ENCODE measurements around the gene PACSIN2.
"Not testable (repeated sequence)": the region's sequence is repeated elsewhere in the genome, so short reads cannot be mapped to it uniquely, and the experiment has no call there.

PACSIN2 gene

GRCh38 chr22:42928969-42929837 lies 85.7 kb downstream of the PACSIN2 start:
- TF ChIP-seq, protein P1, sequence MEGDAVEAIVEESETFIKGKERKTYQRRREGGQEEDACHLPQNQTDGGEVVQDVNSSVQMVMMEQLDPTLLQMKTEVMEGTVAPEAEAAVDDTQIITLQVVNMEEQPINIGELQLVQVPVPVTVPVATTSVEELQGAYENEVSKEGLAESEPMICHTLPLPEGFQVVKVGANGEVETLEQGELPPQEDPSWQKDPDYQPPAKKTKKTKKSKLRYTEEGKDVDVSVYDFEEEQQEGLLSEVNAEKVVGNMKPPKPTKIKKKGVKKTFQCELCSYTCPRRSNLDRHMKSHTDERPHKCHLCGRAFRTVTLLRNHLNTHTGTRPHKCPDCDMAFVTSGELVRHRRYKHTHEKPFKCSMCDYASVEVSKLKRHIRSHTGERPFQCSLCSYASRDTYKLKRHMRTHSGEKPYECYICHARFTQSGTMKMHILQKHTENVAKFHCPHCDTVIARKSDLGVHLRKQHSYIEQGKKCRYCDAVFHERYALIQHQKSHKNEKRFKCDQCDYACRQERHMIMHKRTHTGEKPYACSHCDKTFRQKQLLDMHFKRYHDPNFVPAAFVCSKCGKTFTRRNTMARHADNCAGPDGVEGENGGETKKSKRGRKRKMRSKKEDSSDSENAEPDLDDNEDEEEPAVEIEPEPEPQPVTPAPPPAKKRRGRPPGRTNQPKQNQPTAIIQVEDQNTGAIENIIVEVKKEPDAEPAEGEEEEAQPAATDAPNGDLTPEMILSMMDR (IDR thresholded peaks at IDR 0.05; ENCODE audit: low read depth, low read length): no peak
- no peak overlapping the region for H3K4me3 ChIP-seq (ENCODE audit: low read depth, low read length)

- TF ChIP-seq, protein P1 (IDR thresholded peaks at IDR 0.05; ENCODE audit: low read depth, low read length): no peak
- H3K4me3 ChIP-seq (ENCODE audit: low read depth, low read length): no peak overlapping the region
These were observed 87.0 kb downstream of the PACSIN2 start for GRCh38 chr22:42927966-42928365.

DNA sequence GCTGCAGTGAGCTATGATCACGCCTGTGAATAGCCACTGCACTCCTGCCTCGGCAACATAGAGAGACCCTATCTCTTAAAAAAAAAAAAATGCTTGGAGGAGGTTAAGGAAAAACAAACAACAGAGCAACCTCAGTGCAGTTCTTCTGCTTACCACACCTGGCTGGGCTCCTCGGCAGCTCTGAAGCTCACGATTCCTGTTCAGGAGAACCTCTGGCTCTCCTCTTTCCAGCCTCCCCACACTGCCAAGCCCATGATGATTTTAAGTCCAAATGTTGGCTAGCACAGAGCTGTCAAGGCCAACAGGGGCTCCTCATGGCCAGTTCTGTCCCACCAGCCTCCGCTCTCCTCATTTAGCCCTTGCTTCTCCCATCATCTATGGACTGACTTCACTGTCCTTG lies 88.2 kb downstream of the PACSIN2 start:
- H3K4me3 ChIP-seq (ENCODE audit: low read depth, low read length): no peak overlapping the region
- TF ChIP-seq, protein P1 (IDR thresholded peaks at IDR 0.05; ENCODE audit: low read depth, low read length): no peak

DNA sequence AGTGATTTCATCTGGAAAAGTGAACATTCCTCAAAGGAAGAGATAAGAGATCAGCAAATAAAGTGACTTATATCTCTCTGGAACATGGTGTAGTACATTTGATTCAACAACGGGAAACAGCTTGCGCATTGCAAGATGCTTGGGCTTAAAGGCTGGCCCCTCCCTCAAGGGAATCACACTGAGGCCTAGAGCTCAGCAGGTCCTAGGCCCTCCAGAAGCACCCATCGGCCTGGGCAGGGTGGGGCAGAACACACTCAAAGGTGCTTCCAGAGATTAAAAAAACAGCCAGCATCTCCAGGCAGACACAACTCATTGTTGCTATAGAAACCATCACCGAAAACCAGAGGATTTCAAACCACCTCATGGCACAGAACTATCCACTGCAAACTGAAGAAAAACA lies 88.8 kb downstream of the PACSIN2 start:
- TF ChIP-seq, protein P1 (IDR thresholded peaks at IDR 0.05; ENCODE audit: low read depth, low read length): no peak
- no peak overlapping the region for H3K4me3 ChIP-seq (ENCODE audit: low read depth, low read length)

GRCh38 chr22:42925598-42925997 lies 89.4 kb downstream of the PACSIN2 start:
- no peak overlapping the region for H3K4me3 ChIP-seq (ENCODE audit: low read depth, low read length)
- TF ChIP-seq, protein P1 (IDR thresholded peaks at IDR 0.05; ENCODE audit: low read depth, low read length): no peak

GRCh38 chr22:42925031-42925430 lies 89.9 kb downstream of the PACSIN2 start:
- not testable (repeated sequence) for H3K4me3 ChIP-seq (ENCODE audit: low read depth, low read length)

DNA sequence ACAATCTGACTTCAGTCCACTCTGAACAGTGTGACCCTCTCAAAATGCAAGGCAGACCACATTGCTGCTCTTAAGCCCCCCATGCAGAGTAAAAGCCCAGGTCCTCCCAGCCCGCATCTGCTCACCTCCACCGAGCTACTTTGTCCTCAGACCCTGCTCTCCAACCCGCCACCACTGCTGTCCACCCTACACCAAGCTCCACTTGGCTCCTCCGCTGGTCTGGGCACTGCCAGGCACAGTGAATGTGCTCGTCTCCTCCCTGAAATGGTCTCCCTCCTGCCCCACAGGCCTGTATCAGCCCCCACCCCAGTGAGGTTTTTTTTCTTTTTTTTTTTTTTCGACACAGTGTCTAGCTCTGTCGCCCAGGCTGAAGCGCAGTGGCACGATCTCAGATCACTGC lies 90.5 kb downstream of the PACSIN2 start:
- TF ChIP-seq, protein P1 (IDR thresholded peaks at IDR 0.05; ENCODE audit: low read depth, low read length): no peak
- H3K4me3 ChIP-seq (ENCODE audit: low read depth, low read length): no peak overlapping the region

All from WI38 (cell line).